OCI-LY7 (cell line): ENCODE results near the gene ZSCAN2. TPM values are rescaled to one million over a fixed set of nuclear protein-coding genes. Genes with fewer than 3 reads are reported as not detected.
"Not testable (repeated sequence)": the region's sequence is repeated elsewhere in the genome, so short reads cannot be mapped to it uniquely, and the experiment has no call there.

Experiments used
- BruUV-seq: library from RNA; stranded (reverse); fragments of 400-500 nt; replicated peaks from 2 replicates; lab custom pipeline; 2021; lab: Mats Ljungman, UMichigan
- CTCF ChIA-PET: fragments of 300-600 bp; sonication (Branson Sonifier 250); formaldehyde crosslinking; loops from one replicate; lab custom pipeline; 2022; ENCODE audit warnings: antibody characterized with exemption; ENCODE audit not compliant: unreplicated experiment; lab: Charles Lee
- POLR2A ChIA-PET: fragments of 300-600 bp; sonication (Branson Sonifier 250); formaldehyde crosslinking; loops from one replicate; lab custom pipeline; 2022; ENCODE audit warnings: antibody characterized with exemption; lab: Charles Lee
- DNase-seq: peaks from one replicate; pipeline ENCODE4 v3.0.0-alpha.2; 2015; ENCODE audit warnings: low spot score
- H2AFZ ChIP-seq: fragments of 200-600 bp; sonication (generic), shearing (Covaris generic); 2 replicates; pipeline ENCODE4 v1.6.1; 2014; ENCODE audit warnings: mild to moderate bottlenecking, antibody characterized with exemption, low read length, moderate library complexity
- H3K27ac ChIP-seq: fragments of 200-600 bp; sonication (generic); 2 replicates; pipeline ENCODE4 v1.5.1; 2014; ENCODE audit warnings: mixed run types, low read depth, mild to moderate bottlenecking, moderate library complexity, low read length, inconsistent platforms; ENCODE audit not compliant: poor library complexity, severe bottlenecking
- H3K36me3 ChIP-seq: fragments of 200-600 bp; sonication (generic); 2 replicates; pipeline ENCODE4 v1.6.1; 2014; ENCODE audit warnings: mild to moderate bottlenecking, antibody characterized with exemption, low read length, moderate library complexity, mixed read lengths; ENCODE audit not compliant: insufficient read depth
- H3K4me1 ChIP-seq: fragments of 200-600 bp; sonication (generic); 2 replicates; pipeline ENCODE4 v1.5.1; 2014; ENCODE audit warnings: mild to moderate bottlenecking, low read length; ENCODE audit not compliant: insufficient read depth, poor library complexity, severe bottlenecking
- H3K4me2 ChIP-seq: fragments of 200-600 bp; sonication (generic); 2 replicates; pipeline ENCODE4 v1.6.1; 2014; ENCODE audit warnings: mild to moderate bottlenecking, low read length
- H3K4me3 ChIP-seq: fragments of 200-600 bp; sonication (generic); 2 replicates; pipeline ENCODE4 v1.5.1; 2014; ENCODE audit warnings: mild to moderate bottlenecking, low read depth, low read length; ENCODE audit not compliant: poor library complexity, severe bottlenecking
- H3K79me2 ChIP-seq: fragments of 200-600 bp; sonication (generic); 2 replicates; pipeline ENCODE4 v1.6.1; 2016; ENCODE audit warnings: low read depth, mild to moderate bottlenecking, low read length, moderate library complexity, mixed read lengths; ENCODE audit not compliant: insufficient read depth
- H3K9me2 ChIP-seq: fragments of 200-600 bp; sonication (generic); 2 replicates; pipeline ENCODE4 v1.6.1; 2016; ENCODE audit warnings: mild to moderate bottlenecking, low read length, mixed read lengths; ENCODE audit not compliant: insufficient read depth
- H3K9me3 ChIP-seq: fragments of 200-600 bp; sonication (generic); 2 replicates; pipeline ENCODE4 v1.6.1; 2014; ENCODE audit warnings: mild to moderate bottlenecking, mixed run types, low read length, mixed read lengths
- H4K20me1 ChIP-seq: fragments of 200-600 bp; sonication (generic); 2 replicates; pipeline ENCODE4 v1.6.1; 2014; ENCODE audit warnings: mild to moderate bottlenecking, antibody characterized with exemption, low read length, moderate library complexity, mixed read lengths; ENCODE audit not compliant: insufficient read depth
- EZH2phosphoT487 ChIP-seq: fragments of 200-600 bp; sonication (generic); IDR thresholded peaks from 2 replicates; pipeline ENCODE4 v1.6.1; 2018; ENCODE audit warnings: low read depth, borderline replicate concordance, mild to moderate bottlenecking, mixed run types, antibody characterized with exemption, low read length, moderate library complexity, mixed read lengths
- intact Hi-C: fragments of 100-400 bp; cut with micrococcal nuclease; formaldehyde crosslinking; loops from one replicate; pipeline ENCODE4 v1.10.0; 2022; ENCODE audit not compliant: unreplicated experiment
- total RNA-seq, 2 experiments: library from RNA; depleted of rRNA in 1 of 2; stranded (reverse); fragments of >200 nt in 1 of 2; shearing (Covaris generic) in 1 of 2; gene quantifications; 2 replicates each; pipeline ENCODE4 v1.2.3, GENCODE V29; 2014 to 2022
- TF ChIP-seq, protein P1 (sequence below): fragments of 200-600 bp; sonication (generic); conservative IDR thresholded peaks from 2 replicates; pipeline ENCODE4 v1.5.1; 2014; ENCODE audit warnings: mild to moderate bottlenecking, antibody characterized with exemption, low read length, moderate library complexity, mixed read lengths

Gene ZSCAN2
- total RNA-seq, 2 experiments from 2014 or later = 12.0 to 12.4 TPM

GRCh38 chr15:84579261-84579721 is 21.5 kb upstream of the ZSCAN2 start:
- H3K9me3 ChIP-seq, BruUV-seq, H3K27ac ChIP-seq, DNase-seq, H3K9me2 ChIP-seq, CTCF ChIA-PET, H3K4me1 ChIP-seq, H3K79me2 ChIP-seq, H3K4me3 ChIP-seq, H2AFZ ChIP-seq, intact Hi-C loops, POLR2A ChIA-PET, H4K20me1 ChIP-seq, H3K36me3 ChIP-seq, H3K4me2 ChIP-seq: not testable (repeated sequence)

- POLR2A ChIA-PET = interaction anchor here (0.6 kb wide), 1 partner anchor 52 kb away, joined by 3 read pairs; no protein-coding TSS in a partner anchor
- DNase-seq, H3K4me3 ChIP-seq, H3K9me3 ChIP-seq, H3K79me2 ChIP-seq, H3K9me2 ChIP-seq, H2AFZ ChIP-seq, H3K36me3 ChIP-seq, H3K27ac ChIP-seq, H3K4me2 ChIP-seq, BruUV-seq, H4K20me1 ChIP-seq, H3K4me1 ChIP-seq, CTCF ChIA-PET: not testable (repeated sequence)
- intact Hi-C loops = loop anchor here (10.0 kb wide), 1 partner anchor 583 kb away; no protein-coding TSS in a partner anchor
Measured at GRCh38 chr15:84581676-84582428, 19.0 kb upstream of the ZSCAN2 start.

DNA sequence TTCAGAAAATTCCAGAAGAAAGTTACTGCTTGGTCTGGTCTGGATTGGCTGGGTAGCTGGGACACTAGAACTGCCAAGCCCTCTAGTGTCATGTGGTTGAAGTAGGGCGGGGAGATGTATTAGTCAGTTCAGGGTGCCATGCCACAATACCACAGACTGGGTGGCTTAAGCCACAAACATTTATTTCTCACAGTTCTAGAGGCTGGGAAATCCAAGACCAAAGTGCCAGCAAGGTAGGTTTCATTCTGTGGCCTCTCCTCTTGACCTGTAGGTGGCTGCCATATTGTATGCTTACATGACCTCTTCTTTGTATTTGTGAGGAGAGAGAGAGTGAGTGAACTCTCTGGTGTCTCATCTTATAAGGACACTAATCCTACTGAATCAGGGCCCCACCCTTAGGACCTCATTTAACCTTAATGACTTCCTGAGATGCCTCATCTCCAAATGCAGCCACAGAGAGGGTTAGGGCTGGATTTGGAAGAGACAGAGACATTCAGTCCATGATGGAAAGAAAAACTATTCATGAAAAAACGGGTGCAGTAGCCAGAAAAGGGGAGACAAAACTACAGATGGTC is 18.1 kb upstream of the ZSCAN2 start:
- CTCF ChIA-PET = no interaction called here
- TF ChIP-seq EZH2phosphoT487 = no peak
- TF ChIP-seq, protein P1, sequence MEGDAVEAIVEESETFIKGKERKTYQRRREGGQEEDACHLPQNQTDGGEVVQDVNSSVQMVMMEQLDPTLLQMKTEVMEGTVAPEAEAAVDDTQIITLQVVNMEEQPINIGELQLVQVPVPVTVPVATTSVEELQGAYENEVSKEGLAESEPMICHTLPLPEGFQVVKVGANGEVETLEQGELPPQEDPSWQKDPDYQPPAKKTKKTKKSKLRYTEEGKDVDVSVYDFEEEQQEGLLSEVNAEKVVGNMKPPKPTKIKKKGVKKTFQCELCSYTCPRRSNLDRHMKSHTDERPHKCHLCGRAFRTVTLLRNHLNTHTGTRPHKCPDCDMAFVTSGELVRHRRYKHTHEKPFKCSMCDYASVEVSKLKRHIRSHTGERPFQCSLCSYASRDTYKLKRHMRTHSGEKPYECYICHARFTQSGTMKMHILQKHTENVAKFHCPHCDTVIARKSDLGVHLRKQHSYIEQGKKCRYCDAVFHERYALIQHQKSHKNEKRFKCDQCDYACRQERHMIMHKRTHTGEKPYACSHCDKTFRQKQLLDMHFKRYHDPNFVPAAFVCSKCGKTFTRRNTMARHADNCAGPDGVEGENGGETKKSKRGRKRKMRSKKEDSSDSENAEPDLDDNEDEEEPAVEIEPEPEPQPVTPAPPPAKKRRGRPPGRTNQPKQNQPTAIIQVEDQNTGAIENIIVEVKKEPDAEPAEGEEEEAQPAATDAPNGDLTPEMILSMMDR = no peak
- POLR2A ChIA-PET = interaction anchor here (0.6 to 1.2 kb wide), 3 partner anchors 8 to 357 kb away, joined by 3 read pairs; no protein-coding TSS in a partner anchor
- BruUV-seq = no TSS peak
- Histone ChIP-seq H3K4me2 (no peak overlapping the region), H2AFZ (no peak overlapping the region), H3K27ac (no peak overlapping the region), H3K9me2 (no peaks in the 10 kb centered on the region), H4K20me1 (no peaks in the 10 kb centered on the region), H3K9me3 (no peaks in the 10 kb centered on the region), H3K79me2 (no peaks in the 10 kb centered on the region), H3K4me3 (no peak overlapping the region), H3K36me3 (no peaks in the 10 kb centered on the region), H3K4me1 (no peaks in the 10 kb centered on the region)
- intact Hi-C loops = loop anchor here (10.0 kb wide), 1 partner anchor 582 kb away; no protein-coding TSS in a partner anchor
- DNase-seq = no peak

- H3K9me3 ChIP-seq, H3K9me2 ChIP-seq, DNase-seq, H3K4me3 ChIP-seq, H2AFZ ChIP-seq, H3K4me1 ChIP-seq, H3K79me2 ChIP-seq, CTCF ChIA-PET, POLR2A ChIA-PET, BruUV-seq, H4K20me1 ChIP-seq, H3K27ac ChIP-seq, H3K36me3 ChIP-seq, H3K4me2 ChIP-seq: not testable (repeated sequence)
- intact Hi-C loops = loop anchor here (10.0 kb wide), 1 partner anchor 581 kb away; no protein-coding TSS in a partner anchor
Measured at GRCh38 chr15:84583921-84584320, 16.9 kb upstream of the ZSCAN2 start.
